Upper lobe of left lung (tissue), 6 donors: ENCODE data around the gene BOLA3. TPM values are rescaled to one million over a fixed set of nuclear protein-coding genes. Genes with fewer than 3 reads are reported as not detected.
"Not testable (repeated sequence)": the region's sequence is repeated elsewhere in the genome, so short reads cannot be mapped to it uniquely, and the experiment has no call there.

ENCODE experiments used
- ATAC-seq, 2 donors: fragments of 200-7000 bp; cut with Tn5 transposase; one replicate each; pipeline ENCODE4 v1.9.1; 2022; ENCODE audit warnings: mild to moderate bottlenecking in 2 of 2, moderate library complexity in 2 of 2; ENCODE audit not compliant: low FRiP score in 2 of 2
- DNase-seq, 2 donors: peaks; one replicate each; pipeline ENCODE4 v3.0.0-alpha.2; 2019 to 2020
- H3K27ac ChIP-seq, 4 donors: fragments of 200-600 bp; sonication (generic); one replicate each; pipeline ENCODE4 v1.5.1; 2016 to 2019
- H3K27me3 ChIP-seq, 4 donors: fragments of 200-600 bp; sonication (generic); one replicate each; pipeline ENCODE4 v1.5.1; 2017 to 2019
- H3K36me3 ChIP-seq, 4 donors: fragments of 200-600 bp; sonication (generic); one replicate each; pipeline ENCODE4 v1.5.1; 2016 to 2019
- H3K4me1 ChIP-seq, 4 donors: fragments of 200-600 bp; sonication (generic); one replicate each; pipeline ENCODE4 v1.5.1; 2018 to 2019
- H3K4me3 ChIP-seq, 4 donors: fragments of 200-600 bp; sonication (generic); one replicate each; pipeline ENCODE4 v1.5.1; 2017 to 2019; ENCODE audit warnings: mild to moderate bottlenecking in 2 of 4, moderate library complexity in 1 of 4
- H3K9me3 ChIP-seq, 4 donors: fragments of 200-600 bp; sonication (generic); one replicate each; pipeline ENCODE4 v1.5.1; 2018 to 2019
- CTCF ChIP-seq, 6 experiments: fragments of 450-650 bp in 4 of 6; fragments of 200-600 bp in 2 of 6; sonication (generic) in 2 of 6; IDR thresholded peaks; one replicate each; pipeline ENCODE4 v1.5.1; 2016 to 2019; ENCODE audit warnings: antibody characterized with exemption in 6 of 6
- EP300 ChIP-seq, 4 donors: sonication (generic); formaldehyde crosslinking; IDR thresholded peaks; one replicate each; pipeline ENCODE4 v1.5.1; 2017; ENCODE audit warnings: antibody characterized with exemption in 4 of 4, control low read depth in 2 of 4
- POLR2A ChIP-seq, 4 donors: fragments of 450-650 bp; IDR thresholded peaks; one replicate each; pipeline ENCODE4 v1.5.1; 2016 to 2017; ENCODE audit warnings: antibody characterized with exemption in 4 of 4, mild to moderate bottlenecking in 2 of 4
- POLR2AphosphoS5 ChIP-seq, 2 donors: sonication (generic); formaldehyde crosslinking; IDR thresholded peaks; one replicate each; pipeline ENCODE4 v1.5.1; 2017; ENCODE audit warnings: antibody characterized with exemption in 2 of 2
- WGBS, 2 donors: methylation state at CpG; one replicate each; pipeline ENCODE4 v1.1.5; 2017 to 2018; 5-methylcytosine and 5-hydroxymethylcytosine counted together
- total RNA-seq, 6 donors: library from RNA; depleted of rRNA in 4 of 6; stranded (reverse); fragments of >200 nt in 4 of 6; gene quantifications; one replicate each; pipeline versions ENCODE4 v1.1.0 to v1.2.1, GENCODE V29; 2016 to 2021
- donor health status: DM: no; HTN: no; CAD: no; lungs with moderate emphysema.
- donor health status: DM: no; HTN: yes; CAD: no; lungs with severe emphysema.

The BOLA3 gene
- total RNA-seq, 6 donors from 2014 or later = 19.2 to 37.7 (median 24.3) TPM

- 85 to 93% methylated on average over 9 to 13 of the region's 13 CpGs for WGBS, 2 donors
- H3K36me3 ChIP-seq = peaks cover 13 to 76% (median 61%) of the 10 kb centered on the region in 4 donors
Measured at GRCh38 chr2:74093426-74093825, 54.3 kb downstream of the BOLA3 start.

GRCh38 chr2:74092275-74092674 lies 55.4 kb downstream of the BOLA3 start:
- DNase-seq (no peak), ATAC-seq (peak in 1 of 2 donors; percentile 68)
- H3K27me3 ChIP-seq = no peaks in the 10 kb centered on the region
- no peak overlapping the region for H3K4me3 ChIP-seq
- TF ChIP-seq CTCF (IDR thresholded peaks at IDR 0.05) (no peak), POLR2A (IDR thresholded peaks at IDR 0.05) (no peak), POLR2AphosphoS5 (IDR thresholded peaks at IDR 0.05) (no peak), EP300 (IDR thresholded peaks at IDR 0.05) (no peak)
- peaks cover 13 to 85% (median 72%) of the 10 kb centered on the region in 4 donors for H3K36me3 ChIP-seq
- H3K4me1 ChIP-seq = peaks cover 0 to 4% (median 0%) of the 10 kb centered on the region in 4 donors
- H3K27ac ChIP-seq = no peak overlapping the region
- H3K9me3 ChIP-seq = no peaks in the 10 kb centered on the region
- 88 to 94% methylated on average over 7 of the region's 7 CpGs for WGBS, 2 donors

More at GRCh38 chr2:74093426-74093825, 54.3 kb downstream of the BOLA3 start:
- H3K4me3 ChIP-seq = no peak overlapping the region
- no peak for ATAC-seq
- H3K4me1 ChIP-seq = peaks cover 0 to 4% (median 0%) of the 10 kb centered on the region in 4 donors
- H3K27ac ChIP-seq = no peak overlapping the region
- TF ChIP-seq POLR2A (IDR thresholded peaks at IDR 0.05) = no peak
- no peak for TF ChIP-seq POLR2AphosphoS5 (IDR thresholded peaks at IDR 0.05)
- TF ChIP-seq CTCF (IDR thresholded peaks at IDR 0.05) = no peak
- no peak for TF ChIP-seq EP300 (IDR thresholded peaks at IDR 0.05)
- peak in 1 of 2 donors; percentile 27 for DNase-seq
- H3K27me3 ChIP-seq = no peaks in the 10 kb centered on the region
- H3K9me3 ChIP-seq = no peaks in the 10 kb centered on the region

GRCh38 chr2:74091391-74091790 lies 56.3 kb downstream of the BOLA3 start:
- H3K27me3 ChIP-seq = no peaks in the 10 kb centered on the region
- WGBS, 2 donors = 98 to 100% methylated on average over 3 of the region's 3 CpGs

GRCh38 chr2:74089816-74090745 lies 57.6 kb downstream of the BOLA3 start:
- Histone ChIP-seq H3K9me3 (no peaks in the 10 kb centered on the region), H3K27ac (no peak overlapping the region), H3K36me3 (peaks cover 13 to 84% (median 74%) of the 10 kb centered on the region in 4 donors), H3K4me1 (no peaks in the 10 kb centered on the region), H3K4me3 (no peak overlapping the region), H3K27me3 (no peaks in the 10 kb centered on the region)
- WGBS, 2 donors = 95 to 96% methylated on average over 18 to 25 of the region's 26 CpGs
- TF ChIP-seq POLR2AphosphoS5 (IDR thresholded peaks at IDR 0.05) (no peak), EP300 (IDR thresholded peaks at IDR 0.05) (no peak), POLR2A (IDR thresholded peaks at IDR 0.05) (no peak), CTCF (IDR thresholded peaks at IDR 0.05) (no peak)
- ATAC-seq (no peak), DNase-seq (no peak)

More at GRCh38 chr2:74091391-74091790, 56.3 kb downstream of the BOLA3 start:
- Histone ChIP-seq H3K4me1 (peaks cover 0 to 4% (median 0%) of the 10 kb centered on the region in 4 donors), H3K4me3 (no peak overlapping the region), H3K9me3 (no peaks in the 10 kb centered on the region), H3K36me3 (peaks cover 13 to 85% (median 73%) of the 10 kb centered on the region in 4 donors), H3K27ac (no peak overlapping the region)
- DNase-seq (peak in 1 of 2 donors; percentile 41), ATAC-seq (no peak)
- TF ChIP-seq POLR2A (IDR thresholded peaks at IDR 0.05) (no peak), EP300 (IDR thresholded peaks at IDR 0.05) (no peak), POLR2AphosphoS5 (IDR thresholded peaks at IDR 0.05) (no peak), CTCF (IDR thresholded peaks at IDR 0.05) (no peak)

GRCh38 chr2:74088676-74089075 lies 59.0 kb downstream of the BOLA3 start:
- not testable (repeated sequence) for H3K4me3 ChIP-seq, H3K27me3 ChIP-seq, ATAC-seq, H3K9me3 ChIP-seq, H3K4me1 ChIP-seq, H3K27ac ChIP-seq, DNase-seq
- peaks cover 10 to 78% (median 68%) of the 10 kb centered on the region in 4 donors for H3K36me3 ChIP-seq
- WGBS, 2 donors = 94 to 99% methylated on average over 8 of the region's 8 CpGs
